Placental pericyte (primary cell): ENCODE data around the gene PAPLN. TPM values are rescaled to one million over a fixed set of nuclear protein-coding genes. Genes with fewer than 3 reads are reported as not detected.

Experiments used
- small RNA-seq: library from RNA; depleted of rRNA; stranded (forward); fragments of <200 nt; gene quantifications from one replicate; pipeline ENCODE3, GENCODE V24; 2012; ENCODE audit warnings: low replicate concordance
- total RNA-seq: library from RNA; depleted of rRNA; stranded (reverse); fragments of >200 nt; gene quantifications from 2 replicates; pipeline ENCODE4 v1.2.3, GENCODE V29; 2012

PAPLN gene, protein sequence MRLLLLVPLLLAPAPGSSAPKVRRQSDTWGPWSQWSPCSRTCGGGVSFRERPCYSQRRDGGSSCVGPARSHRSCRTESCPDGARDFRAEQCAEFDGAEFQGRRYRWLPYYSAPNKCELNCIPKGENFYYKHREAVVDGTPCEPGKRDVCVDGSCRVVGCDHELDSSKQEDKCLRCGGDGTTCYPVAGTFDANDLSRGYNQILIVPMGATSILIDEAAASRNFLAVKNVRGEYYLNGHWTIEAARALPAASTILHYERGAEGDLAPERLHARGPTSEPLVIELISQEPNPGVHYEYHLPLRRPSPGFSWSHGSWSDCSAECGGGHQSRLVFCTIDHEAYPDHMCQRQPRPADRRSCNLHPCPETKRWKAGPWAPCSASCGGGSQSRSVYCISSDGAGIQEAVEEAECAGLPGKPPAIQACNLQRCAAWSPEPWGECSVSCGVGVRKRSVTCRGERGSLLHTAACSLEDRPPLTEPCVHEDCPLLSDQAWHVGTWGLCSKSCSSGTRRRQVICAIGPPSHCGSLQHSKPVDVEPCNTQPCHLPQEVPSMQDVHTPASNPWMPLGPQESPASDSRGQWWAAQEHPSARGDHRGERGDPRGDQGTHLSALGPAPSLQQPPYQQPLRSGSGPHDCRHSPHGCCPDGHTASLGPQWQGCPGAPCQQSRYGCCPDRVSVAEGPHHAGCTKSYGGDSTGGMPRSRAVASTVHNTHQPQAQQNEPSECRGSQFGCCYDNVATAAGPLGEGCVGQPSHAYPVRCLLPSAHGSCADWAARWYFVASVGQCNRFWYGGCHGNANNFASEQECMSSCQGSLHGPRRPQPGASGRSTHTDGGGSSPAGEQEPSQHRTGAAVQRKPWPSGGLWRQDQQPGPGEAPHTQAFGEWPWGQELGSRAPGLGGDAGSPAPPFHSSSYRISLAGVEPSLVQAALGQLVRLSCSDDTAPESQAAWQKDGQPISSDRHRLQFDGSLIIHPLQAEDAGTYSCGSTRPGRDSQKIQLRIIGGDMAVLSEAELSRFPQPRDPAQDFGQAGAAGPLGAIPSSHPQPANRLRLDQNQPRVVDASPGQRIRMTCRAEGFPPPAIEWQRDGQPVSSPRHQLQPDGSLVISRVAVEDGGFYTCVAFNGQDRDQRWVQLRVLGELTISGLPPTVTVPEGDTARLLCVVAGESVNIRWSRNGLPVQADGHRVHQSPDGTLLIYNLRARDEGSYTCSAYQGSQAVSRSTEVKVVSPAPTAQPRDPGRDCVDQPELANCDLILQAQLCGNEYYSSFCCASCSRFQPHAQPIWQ
- 1.6 and 6.8 TPM in 2 replicates for total RNA-seq

GRCh38 chr14:73237219-73237785 is at the start of gene PAPLN:
TSS of gene PAPLN (plus strand) at chr14:73237506. CDS start at chr14:73239779, 2,273 bp downstream.

Small RNA genes within 50 kb of the gene (small RNA-seq; reads per million reads assigned to genes)
- gene AC004858.1 (not detected), gene RNU6-419P (not detected)

Other genes starting within 250 kb of the PAPLN start
- 16.8 and 32.0 TPM in 2 replicates for gene ZFYVE1, start 210.4 kb upstream of the PAPLN start, total RNA-seq
- 37.4 and 44.4 TPM in 2 replicates for gene RBM25, start 179.0 kb upstream of the PAPLN start, total RNA-seq
- 68.6 and 89.7 TPM in 2 replicates for gene PSEN1, start 101.0 kb upstream of the PAPLN start, total RNA-seq
- gene NUMB, start 221.0 kb downstream of the PAPLN start, total RNA-seq = 63.7 and 95.5 TPM in 2 replicates